Suppressor macrophage (primary cell): ENCODE results near the gene PRRC2C.
A peak's percentile ranks its signal among the peaks of the same experiment; 100 is the strongest.

Experiments
- DNase-seq, 4 experiments: peaks; one replicate each; pipeline ENCODE4 v3.0.0-alpha.2; 2020 to 2022
- total RNA-seq, 17 experiments: gene quantifications; one replicate each; lab custom pipeline; 2026; ENCODE audit warnings: mixed read lengths in 6 of 17, inconsistent platforms in 3 of 17; lab: John Stamatoyannopoulos, UW

Gene PRRC2C
- total RNA-seq: 162 to 667 (median 259) reads per million in 17 experiments

DNA sequence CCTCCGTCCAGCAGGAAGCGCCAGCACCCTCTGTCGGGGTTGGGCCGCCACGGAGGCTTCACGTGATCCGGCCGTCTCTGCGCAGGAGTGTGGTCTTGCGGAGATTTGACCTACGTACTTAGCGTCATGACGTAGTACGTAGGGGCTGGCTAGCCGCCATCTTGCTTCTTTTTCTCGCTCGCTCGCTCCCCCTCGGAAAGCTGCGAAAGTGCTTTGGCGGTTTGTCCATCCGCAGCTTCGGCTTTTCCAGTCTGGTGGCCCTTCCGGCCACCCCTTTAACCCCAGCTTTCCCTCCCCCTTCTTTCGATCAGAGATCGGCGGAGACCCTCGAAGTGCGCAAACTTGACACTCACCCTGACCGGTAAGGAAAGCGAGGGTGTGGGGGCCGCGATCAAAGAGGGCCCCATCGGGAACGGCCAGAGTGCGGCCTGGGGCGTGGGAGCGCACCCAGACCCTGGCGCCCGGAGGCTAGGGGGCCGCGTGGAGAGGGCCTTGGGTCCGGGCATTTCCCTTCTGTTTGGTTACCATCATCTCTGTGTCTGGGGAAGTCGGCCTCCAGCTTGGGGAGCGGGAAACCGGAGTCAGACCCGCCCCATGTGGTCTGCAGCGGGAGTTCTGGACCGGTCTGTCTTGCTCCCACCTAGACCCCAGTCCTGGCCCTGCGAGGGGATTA is at the start of gene PRRC2C:
Gene PRRC2C (plus strand): TSS at position 156 of the 673 bp plus-strand sequence. CDS start 26,559 bp downstream, outside the sequence.
- DNase-seq: peak; percentile 97 to 98 (median 98)

DNA sequence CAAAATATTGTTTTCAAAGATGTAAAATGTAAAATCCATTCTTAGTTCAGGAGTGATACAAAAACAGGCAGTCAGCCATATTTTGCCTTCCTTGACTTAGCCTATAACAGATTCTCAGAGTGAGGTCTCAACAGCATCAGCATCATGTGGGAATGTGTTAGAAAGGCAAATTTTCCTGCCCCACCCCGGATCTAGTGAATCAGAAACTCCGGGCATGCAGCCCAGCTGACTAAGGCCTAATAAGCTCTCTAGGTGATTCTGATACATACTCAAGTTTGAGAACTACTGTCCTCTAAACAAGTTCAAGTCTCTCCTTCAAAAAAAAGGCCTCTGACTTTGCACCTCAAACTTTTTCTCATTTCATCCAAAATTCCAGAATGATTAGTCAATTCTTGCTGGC is 46.9 kb upstream of the PRRC2C start:
- DNase-seq: no peak

DNA sequence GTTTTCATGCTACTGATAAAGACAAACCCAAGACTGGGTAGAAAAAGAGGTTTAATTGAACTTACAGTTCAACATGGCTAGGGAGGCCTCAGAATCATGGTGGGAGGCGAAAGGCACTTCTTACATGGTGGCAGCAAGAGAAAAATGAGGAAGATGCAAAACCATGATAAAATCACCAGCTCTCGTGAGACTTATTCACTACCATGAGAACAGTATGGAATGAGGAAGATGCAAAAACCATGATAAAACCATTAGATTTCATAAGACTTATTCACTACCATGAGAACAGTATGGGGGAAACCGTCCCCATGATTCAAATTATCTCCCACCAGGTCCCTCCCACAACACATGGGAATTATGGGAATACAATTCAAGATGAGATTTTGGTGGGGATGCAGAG is 45.1 kb upstream of the PRRC2C start:
- DNase-seq: peak in 2 of 4 experiments; percentile 22 to 35

DNA sequence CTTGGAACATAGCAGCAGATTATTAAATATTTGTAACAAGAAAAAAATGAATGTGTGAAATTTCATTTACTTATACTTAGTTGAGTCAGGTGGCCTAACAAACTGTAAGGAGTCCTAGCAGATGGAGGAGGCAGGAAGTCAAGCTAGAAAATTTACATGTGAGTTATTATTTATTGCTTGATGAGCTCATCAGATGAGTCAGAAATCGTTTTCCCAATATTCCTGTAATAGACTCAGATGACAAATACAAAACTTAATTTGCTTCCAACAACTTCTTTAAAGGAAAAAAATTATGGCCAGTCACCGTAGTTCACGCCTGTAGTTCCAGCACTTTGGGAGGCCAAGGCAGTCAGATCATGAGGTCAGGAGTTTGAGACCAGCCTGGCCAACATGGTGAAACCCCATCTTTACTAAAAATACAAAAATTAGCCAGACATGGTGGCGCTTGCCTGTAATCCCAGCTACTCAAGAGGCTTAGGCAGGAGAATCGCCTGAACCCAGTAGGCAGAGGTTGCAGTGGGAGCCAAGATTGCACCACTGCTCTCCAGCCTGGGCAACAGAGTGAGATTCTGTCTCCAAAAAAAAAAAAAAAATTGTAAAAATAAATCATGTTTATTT is 43.9 kb upstream of the PRRC2C start:
- DNase-seq: peak in 1 of 4 experiments; percentile 6

DNA sequence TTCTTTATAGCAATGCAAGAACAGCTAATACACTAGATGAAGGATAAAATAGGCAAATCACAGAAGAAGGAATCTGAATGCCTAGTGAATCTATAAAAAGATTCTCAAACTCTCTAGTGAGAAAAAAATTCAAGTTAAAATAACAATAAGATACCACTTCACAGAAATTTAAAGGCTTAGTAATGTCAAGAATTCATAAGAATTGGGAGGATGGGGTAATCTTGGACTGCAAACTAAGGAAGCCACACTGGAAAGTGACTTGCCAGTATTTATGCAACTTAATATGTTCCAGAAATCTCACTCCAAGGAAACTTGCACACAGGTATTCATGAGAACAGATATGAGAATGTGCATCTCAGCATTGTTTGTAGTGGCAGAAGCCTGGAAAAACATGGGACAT is 38.9 kb upstream of the PRRC2C start:
- DNase-seq: no peak

DNA sequence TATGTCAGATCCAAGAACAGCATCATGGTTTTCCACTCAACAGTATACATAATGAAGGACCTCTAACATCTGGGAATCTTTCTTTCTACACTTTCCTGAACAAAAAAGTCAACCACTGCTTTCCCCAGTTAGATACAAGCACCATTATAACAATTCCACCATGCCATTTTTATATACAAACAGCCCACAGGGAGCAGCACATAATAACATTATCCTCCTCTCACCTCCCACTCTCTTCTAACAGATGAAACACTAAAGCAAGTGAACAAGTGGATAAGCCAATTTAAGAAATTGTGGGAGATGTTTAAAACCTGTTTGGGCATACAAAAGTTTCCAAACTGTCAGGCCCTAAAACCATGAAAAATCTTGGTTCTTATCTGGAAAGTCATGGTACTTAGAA is 29.4 kb upstream of the PRRC2C start:
- no peak for DNase-seq

DNA sequence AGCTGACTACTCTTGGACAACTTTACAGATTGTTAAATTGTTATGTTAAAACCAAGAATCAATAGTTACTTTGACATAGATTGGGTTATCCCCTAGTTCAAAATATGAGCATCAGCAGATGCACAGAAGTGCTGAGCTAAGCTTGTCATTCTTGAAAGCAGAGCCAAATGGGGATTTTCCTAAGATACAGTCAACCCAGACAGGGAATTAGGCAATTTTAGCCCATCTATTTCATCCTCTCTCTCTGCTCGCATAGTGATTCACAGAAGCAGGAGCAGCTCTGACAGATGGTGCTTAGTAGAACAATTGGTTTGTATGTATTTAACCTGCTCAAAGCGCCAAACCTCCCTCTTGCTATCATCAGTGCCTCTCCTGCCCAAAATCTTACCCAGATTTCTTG is 27.9 kb upstream of the PRRC2C start:
- DNase-seq: peak in 2 of 4 experiments; percentile 11 to 26

DNA sequence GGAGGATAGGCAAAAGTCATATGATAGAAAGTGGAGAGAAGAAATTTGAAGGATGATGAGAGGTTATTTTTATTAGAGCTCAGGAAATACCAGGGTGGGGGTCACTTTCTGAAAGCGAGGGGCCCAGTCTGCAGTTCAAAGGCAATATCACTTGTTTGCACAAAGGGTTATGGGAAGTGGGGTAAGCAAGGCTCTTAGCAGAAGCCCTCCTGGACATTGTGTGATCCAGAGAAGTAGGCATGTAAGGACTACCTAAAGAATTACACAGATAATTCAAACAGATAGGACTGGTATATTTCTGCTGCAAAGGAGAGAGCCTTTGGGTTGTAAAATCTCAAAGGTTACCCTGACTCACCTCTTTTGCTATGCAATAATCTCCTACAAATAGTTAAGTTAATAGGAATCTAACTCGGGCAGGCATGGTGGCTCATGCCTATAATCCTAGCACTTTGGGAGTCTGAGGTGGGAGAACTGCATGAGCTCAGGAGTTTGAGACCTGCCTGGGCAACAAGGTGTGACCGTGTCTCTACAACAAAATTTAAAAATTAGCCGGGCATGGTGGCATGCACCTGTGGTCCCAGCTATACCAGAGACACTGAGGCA is 25.2 kb upstream of the PRRC2C start:
- no peak for DNase-seq

DNA sequence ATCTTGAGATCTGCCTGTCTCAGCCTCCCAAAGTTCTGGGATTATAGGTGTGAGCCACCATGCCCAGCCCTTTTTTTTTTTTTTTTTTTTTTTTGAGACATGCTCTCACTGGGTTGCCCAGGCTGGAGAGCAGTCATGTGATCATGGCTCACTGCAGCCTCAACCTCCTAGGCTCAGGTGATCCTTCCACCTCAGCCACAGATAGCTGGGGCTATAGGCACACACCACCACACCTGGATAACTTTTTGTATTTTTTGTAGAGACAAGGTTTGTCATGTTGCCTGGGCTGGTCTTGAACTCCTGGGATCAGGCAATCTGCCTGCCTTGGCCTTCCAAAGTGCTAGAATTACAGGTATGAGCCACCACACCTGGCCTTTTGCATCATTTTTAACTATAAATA is 17.7 kb upstream of the PRRC2C start:
- DNase-seq: no peak

DNA sequence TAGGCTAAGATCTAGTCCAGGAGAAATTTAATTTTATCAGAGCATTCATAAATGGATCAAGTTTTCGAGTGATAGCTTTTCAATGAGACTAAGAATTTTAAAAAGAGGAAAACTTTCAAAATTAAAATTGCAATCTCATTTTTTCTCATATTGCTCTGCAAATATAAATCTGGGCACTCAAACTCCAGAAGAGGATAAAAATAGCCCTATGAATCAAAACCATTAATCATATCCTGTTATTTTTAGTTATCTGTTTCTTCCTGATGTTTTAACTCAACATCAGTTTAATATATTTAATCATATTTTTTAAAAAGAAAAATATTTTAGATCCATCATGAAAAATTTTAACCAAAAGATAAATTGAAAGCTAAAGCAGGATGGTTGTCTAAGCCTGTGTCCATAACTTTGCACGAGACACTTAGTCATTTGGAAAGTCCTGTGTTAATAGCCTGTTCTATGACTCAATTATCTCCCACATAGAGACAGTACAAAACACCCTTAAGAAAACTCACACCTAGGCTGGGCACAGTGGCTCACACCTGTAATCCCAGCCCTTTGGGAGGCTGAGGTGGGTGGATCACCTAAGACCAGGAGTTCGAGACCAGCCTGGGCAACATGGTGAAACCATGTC is 17.1 kb upstream of the PRRC2C start:
- DNase-seq: peak in 3 of 4 experiments; percentile 6 to 58 (median 45)

DNA sequence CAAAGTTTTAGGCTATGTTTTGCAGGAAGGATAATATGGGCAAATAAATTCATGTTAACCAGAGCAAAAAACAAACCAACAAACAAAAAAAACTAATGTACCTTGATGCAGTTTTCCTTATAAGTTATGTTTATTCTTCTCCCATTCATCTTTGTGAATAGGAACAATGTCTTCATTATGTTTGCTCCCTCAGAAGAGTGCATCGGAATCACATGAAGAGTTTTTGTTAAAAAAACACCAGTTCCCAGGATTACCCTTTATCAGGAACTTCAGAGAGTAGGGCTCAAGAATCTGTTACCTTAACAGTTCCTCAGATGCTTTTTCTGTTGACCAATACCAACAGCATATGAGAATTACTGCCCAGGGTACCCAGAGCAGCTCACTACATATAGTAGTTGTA is 14.6 kb upstream of the PRRC2C start:
- no peak for DNase-seq

DNA sequence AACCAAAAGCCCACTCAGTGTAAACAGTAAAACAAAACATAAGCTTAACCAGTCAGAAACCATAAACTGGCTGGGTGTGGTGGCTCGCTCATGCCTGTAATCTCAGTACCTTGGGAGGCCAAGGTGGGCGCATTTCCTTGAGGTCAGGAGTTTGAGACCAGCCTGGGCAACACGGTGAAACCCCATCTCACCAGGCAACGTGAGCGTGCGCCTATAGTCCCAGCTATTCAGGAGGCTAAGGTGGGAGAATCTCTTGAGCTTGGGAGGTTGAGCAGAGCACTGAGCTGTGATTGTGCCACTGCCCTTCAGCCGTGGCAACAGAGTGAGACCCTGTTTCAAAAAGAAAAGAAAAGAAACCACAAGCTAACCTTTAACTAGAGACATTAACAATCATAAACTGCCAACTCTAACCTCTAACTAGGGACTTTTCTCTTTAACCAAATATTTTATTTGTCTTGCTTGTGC is 13.1 kb upstream of the PRRC2C start:
- DNase-seq: no peak

DNA sequence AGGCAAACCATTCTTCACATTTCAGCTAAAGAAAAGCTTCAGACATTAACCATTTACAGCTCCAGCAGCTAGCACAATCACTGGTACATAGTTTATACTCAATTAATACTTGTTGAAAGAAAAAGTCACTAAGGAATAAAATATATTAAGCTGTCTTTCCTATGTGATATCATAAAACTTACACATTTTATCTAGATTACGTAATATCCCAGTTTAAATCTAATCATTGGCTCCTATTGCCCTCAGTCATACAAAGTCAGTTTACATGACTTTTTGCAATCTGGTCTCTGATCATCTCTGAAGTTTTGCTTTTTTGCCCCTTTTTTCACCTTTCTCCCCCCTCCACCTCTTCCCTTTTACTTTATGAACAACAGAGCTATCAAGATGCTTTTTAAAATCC is 8.5 kb upstream of the PRRC2C start:
- no peak for DNase-seq

DNA sequence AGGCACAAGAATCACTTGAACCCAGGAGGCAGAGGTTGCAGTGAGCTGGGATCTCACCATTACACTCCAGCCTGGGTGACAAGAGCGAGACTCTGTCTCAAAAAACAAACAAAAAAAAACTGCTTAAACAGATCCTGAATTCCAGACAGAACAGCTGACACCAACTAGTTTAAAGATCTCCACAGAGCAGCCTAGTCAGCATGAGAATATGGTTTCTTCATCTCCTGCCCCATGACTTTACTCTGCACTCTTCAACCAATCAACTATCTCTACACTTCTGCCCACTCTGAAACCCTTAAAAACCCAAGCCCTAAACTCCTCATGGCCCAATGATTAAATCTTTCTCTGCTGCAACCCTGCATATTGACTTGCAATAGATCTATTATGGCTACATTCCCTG is 7.5 kb upstream of the PRRC2C start:
- peak; percentile 37 to 67 (median 56) for DNase-seq

DNA sequence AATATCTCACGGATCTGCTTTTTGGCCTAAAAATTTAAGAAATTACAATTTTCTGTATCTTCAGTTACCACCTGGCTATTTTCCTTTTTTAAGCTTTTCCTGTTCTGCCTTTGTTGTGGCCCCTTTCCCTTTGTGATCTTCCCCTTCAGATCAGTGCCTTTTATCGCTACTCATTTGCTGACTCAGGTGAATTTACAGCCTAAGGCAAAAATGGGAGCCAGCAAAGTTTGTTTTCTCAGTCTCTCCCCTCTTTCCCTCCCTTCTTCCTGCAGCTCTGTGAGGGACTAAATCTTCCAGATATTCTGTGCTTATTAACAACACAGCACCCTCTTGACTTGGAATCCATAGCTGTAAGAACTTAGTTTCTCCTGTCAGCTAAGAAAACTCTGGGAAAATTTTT is 5.3 kb upstream of the PRRC2C start:
- DNase-seq: no peak

DNA sequence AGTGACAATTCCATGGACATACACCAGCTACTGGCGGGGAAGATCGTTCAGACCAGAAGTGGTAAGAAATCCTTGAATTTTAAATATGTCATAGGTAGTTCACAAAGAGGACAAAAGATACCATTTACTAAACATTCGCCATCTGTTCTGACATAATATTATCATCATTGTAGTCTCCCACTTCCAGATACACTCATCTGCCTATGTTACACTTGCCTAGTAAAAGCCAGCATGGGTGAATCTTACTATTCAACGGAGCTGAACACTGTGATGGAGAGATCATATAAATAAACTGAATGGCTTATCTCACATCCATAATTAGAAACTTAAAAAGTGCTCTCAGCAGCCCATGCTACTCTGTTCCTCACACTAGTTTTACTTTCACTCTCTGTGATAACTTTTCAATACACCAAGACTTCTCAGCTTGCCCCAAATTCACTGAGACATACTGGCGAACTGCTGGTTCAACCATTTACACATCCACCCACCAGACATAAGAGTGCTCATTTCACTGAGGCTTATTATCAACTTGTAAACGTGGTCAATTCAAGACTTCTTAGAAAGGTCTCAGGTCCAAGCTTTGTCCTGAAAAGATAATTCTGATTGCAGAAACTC is 463 bp upstream of the PRRC2C start:
- no peak for DNase-seq

DNA sequence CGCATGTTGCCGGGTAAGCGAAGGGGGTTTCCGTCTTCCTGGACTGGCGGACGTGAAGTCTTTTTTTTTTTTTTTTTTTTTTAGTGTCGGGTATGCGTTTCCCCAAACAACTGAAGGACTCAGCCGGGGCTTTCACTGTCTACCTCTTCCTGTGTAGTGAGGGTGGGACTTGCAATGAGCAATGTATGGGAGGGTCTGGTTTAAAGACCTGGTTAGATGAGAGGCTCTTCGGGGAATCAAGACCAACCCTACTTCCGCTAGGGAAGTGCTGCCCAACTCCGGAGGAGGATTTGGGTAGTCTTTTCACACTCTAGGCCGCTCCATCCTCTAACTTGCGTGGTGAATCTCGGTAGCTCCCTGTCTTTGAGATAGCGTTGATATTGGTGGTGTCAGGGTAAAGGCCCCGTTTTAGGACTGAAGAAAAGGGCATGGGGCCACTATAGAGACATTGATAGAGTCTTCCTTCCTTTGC is 754 bp downstream of the PRRC2C start:
- DNase-seq: peak; percentile 57 to 74 (median 68)

DNA sequence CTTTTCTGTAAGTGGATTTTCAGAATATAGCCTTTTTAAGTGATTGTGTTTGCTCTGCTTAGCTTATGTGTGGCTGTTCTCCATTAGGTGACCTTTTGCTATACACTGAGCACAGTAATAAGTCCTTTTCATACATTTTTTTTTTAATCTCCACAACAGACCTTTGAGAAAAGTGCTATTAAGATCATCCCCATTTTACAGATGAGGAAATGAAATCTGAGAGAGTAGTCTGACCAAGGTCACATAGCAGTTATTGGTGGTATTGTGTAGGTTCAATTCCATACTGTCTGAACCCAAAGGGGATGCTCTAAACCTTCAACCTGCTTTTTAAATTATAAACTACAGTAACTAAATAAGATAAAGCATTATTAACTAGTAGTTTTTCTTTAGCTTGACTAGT is 1.7 kb downstream of the PRRC2C start:
- DNase-seq: no peak

DNA sequence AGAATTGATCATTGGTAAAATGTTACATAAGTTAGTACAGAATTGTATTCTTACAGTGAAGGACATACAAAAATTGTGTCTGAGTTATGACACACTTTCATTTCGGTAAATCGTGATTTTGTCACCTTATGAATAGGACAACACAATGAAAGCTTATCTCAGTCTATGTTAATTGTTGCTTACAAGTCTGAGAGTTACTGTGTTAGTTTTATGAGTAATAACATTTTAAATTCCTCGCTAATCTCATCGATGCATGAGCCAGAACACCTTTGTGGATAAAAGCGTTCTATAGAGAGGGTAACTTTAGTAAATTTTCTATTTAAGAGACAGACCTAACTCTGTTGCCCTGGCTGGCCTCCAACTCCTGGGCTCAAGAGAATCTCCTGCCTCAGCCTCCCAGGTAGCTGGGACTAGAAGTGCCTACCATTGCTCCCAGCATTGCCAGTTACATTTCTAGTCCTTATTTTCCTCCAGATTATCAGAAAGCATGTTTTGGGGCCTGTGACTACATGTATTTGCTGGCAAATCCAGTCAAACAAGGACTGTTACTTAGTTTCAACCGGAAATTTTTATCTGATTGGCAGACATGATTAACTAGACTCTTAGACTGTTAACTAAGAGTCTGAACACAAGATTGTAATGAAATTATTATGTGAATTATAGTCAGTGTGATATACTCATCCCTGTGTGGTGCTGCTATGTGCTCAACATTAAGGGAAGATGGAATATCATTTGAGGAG is 3.0 kb downstream of the PRRC2C start:
- no peak for DNase-seq

DNA sequence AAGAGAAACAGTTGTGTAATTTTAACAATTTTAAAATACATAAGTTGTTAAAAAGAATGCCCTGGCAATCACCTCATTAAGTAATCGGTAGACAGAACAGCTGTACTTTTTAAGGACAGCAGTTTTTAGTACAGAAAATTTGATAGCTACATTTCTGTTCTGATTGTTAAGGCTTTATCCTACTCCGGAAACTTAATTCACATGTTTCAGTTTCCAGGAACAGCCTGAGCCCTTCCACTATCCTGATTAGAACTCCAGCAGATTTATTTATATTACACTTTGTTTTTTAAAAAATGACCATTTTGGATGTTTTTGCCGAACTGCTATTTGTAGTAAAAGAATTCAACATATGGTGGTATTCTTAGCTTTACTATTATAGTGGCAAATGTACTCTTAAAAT is 8.7 kb downstream of the PRRC2C start:
- DNase-seq: no peak

DNA sequence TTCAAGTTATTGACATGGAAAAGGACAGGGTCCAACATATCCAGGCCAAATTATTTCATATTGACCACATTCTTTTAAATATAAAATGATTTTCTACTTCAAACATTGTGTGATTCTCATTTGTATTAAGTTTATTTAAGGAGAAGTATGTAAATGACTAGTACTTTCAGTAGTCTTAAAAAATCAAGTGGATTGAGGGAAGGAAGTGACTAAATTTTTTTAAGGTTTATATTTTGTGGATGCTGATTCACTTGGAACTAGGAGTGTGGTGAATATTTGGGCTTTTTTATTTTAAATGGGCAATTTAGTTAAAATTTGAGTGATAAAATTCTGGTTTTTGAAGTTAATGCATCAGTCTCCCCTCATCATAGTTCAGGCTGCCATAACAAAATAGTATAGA is 10.1 kb downstream of the PRRC2C start:
- no peak for DNase-seq

DNA sequence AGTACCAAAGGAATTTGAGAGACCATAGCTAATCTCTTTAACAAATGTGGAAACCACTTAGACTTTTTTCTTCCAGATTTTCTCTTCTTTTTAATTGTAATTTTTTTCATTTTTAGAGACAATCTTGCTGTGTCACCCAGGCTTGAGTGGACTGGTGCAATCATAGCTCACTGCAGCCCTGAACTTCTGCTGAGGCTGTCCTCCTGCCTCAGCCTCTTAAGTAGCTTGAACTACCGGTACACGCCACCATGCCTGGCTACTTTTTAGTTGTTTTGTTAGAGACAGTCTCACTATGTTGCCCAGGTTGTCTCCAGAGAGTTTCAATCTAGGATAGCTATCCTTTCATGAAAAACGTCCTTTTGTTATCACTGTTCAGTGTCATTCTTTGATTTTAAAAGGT is 15.0 kb downstream of the PRRC2C start:
- no peak for DNase-seq
